ENCODE measurements around the gene EIF4E.

The EIF4E gene, protein sequence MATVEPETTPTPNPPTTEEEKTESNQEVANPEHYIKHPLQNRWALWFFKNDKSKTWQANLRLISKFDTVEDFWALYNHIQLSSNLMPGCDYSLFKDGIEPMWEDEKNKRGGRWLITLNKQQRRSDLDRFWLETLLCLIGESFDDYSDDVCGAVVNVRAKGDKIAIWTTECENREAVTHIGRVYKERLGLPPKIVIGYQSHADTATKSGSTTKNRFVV

DNA sequence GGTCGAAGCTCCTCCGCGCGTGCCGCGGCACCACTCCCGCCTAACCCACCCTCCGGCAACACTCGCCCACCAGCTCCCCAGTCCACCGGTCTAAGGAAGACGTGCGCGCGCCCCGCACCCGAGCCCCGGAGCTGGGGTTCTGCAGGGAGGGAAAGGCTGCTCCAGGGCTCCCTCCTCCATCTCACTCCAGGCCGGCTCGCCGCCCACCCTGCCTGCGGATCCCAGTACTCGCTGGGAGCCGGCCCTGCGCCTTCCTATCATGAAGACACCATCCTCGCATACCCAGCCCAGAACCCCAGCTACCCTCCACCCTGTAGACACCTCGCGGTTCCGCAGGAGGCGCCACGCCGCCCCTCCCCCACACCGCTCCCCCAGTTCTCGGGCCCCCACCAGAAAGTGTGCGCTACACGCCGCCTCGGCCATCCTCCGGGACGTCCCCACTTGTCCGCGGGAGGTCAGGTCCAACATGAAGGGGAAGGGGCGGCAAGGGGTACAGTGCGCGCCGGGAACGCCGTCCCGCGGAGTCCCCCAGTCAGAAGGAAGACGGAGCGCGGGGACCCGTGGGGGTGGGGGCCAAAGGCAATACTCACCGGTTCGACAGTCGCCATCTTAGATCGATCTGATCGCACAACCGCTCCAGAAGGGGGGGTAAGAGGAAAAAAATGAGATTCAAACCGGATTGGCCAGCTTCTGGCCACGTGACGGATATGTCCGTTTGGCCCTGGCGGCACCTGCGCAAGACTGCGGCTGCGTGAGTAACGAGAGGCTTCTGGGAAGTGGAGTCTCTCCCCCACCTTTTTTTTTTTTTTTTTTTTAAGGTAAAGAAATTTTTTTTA is at the start of gene EIF4E:
EIF4E (minus strand) TSS at position 629 of the 836 bp plus-strand sequence; CDS start at position 608, 21 bp downstream.
- no peaks in the 10 kb centered on the region for H3K27me3 ChIP-seq (ENCODE audit: control insufficient read depth in 5 of 5, insufficient read depth in 4 of 5, low read length in 5 of 5)

DNA sequence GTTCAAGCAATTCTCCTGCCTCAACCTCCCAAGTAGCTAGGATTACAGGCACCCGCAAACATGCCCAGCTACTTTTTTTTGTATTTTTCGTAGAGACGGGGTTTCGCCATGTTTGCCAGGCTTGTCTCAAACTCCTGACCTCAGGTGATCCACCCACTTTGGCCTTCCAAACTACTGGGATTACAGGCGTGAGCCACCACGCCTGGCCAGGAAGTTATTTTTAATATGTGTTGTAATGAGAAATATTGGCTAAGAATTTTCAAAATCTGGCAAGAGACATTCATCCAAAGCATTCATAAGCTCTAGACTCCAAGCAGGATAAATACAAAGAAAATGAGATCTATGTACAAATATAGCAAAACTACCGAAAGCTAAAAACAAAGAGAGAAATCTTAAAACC is 48.6 kb upstream of the EIF4E start:
- H3K9ac ChIP-seq (ENCODE audit: low read length in 5 of 5): no peak overlapping the region
- H3K27ac ChIP-seq (ENCODE audit: low read depth, low read length): no peak overlapping the region
- H3K4me1 ChIP-seq (ENCODE audit: control insufficient read depth in 5 of 5, insufficient read depth in 5 of 5, low read length in 5 of 5): no peaks in the 10 kb centered on the region
- H3K36me3 ChIP-seq (ENCODE audit: control insufficient read depth in 5 of 5, insufficient read depth in 5 of 5, low read length in 5 of 5): no peaks in the 10 kb centered on the region
- no peaks in the 10 kb centered on the region for H3K27me3 ChIP-seq (ENCODE audit: control insufficient read depth in 5 of 5, insufficient read depth in 4 of 5, low read length in 5 of 5)
- no peak overlapping the region for H3K4me3 ChIP-seq (ENCODE audit: low read depth in 1 of 5, low read length in 5 of 5)
- H3K9me3 ChIP-seq (ENCODE audit: control insufficient read depth in 5 of 5, low read length in 5 of 5): no peaks in the 10 kb centered on the region

More for the DNA sequence above, at the start of gene EIF4E:
- no peaks in the 10 kb centered on the region for H3K36me3 ChIP-seq (ENCODE audit: control insufficient read depth in 5 of 5, insufficient read depth in 5 of 5, low read length in 5 of 5)
- H3K9ac ChIP-seq (ENCODE audit: low read length in 5 of 5): peak within 1 kb of the TSS; percentile 86 to 100 (median 99)
- peaks cover 3 to 20% (median 11%) of the 10 kb centered on the region in 5 donors for H3K4me1 ChIP-seq (ENCODE audit: control insufficient read depth in 5 of 5, insufficient read depth in 5 of 5, low read length in 5 of 5)
- H3K4me3 ChIP-seq (ENCODE audit: low read depth in 1 of 5, low read length in 5 of 5): peak within 1 kb of the TSS; percentile 77 to 99 (median 93)
- H3K9me3 ChIP-seq (ENCODE audit: control insufficient read depth in 5 of 5, low read length in 5 of 5): no peaks in the 10 kb centered on the region
- H3K27ac ChIP-seq (ENCODE audit: low read depth, low read length): peak within 1 kb of the TSS; percentile 100

DNA sequence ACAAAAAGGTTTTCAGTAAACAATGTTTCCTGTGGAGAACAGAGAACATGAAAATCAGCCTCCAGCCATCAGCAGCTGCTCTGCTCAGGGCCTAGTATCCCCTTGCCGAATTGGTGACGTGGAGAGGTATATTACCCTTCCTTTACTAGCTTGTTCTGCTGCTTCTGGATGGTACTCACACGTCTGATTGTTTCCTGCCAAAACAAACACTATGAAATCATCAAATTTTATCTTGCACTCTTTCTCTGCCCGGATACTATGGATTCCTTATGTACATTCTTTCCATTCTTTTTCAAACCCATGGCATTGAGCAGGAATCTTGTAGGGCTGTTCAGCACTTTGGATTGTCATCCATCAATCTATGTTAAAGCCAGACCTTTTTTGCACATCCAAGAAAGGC is 47.8 kb upstream of the EIF4E start:
- no peak overlapping the region for H3K27ac ChIP-seq (ENCODE audit: low read depth, low read length)
- no peaks in the 10 kb centered on the region for H3K9me3 ChIP-seq (ENCODE audit: control insufficient read depth in 5 of 5, low read length in 5 of 5)
- no peaks in the 10 kb centered on the region for H3K4me1 ChIP-seq (ENCODE audit: control insufficient read depth in 5 of 5, insufficient read depth in 5 of 5, low read length in 5 of 5)
- H3K27me3 ChIP-seq (ENCODE audit: control insufficient read depth in 5 of 5, insufficient read depth in 4 of 5, low read length in 5 of 5): no peaks in the 10 kb centered on the region
- no peaks in the 10 kb centered on the region for H3K36me3 ChIP-seq (ENCODE audit: control insufficient read depth in 5 of 5, insufficient read depth in 5 of 5, low read length in 5 of 5)
- H3K4me3 ChIP-seq (ENCODE audit: low read depth in 1 of 5, low read length in 5 of 5): no peak overlapping the region
- no peak overlapping the region for H3K9ac ChIP-seq (ENCODE audit: low read length in 5 of 5)

DNA sequence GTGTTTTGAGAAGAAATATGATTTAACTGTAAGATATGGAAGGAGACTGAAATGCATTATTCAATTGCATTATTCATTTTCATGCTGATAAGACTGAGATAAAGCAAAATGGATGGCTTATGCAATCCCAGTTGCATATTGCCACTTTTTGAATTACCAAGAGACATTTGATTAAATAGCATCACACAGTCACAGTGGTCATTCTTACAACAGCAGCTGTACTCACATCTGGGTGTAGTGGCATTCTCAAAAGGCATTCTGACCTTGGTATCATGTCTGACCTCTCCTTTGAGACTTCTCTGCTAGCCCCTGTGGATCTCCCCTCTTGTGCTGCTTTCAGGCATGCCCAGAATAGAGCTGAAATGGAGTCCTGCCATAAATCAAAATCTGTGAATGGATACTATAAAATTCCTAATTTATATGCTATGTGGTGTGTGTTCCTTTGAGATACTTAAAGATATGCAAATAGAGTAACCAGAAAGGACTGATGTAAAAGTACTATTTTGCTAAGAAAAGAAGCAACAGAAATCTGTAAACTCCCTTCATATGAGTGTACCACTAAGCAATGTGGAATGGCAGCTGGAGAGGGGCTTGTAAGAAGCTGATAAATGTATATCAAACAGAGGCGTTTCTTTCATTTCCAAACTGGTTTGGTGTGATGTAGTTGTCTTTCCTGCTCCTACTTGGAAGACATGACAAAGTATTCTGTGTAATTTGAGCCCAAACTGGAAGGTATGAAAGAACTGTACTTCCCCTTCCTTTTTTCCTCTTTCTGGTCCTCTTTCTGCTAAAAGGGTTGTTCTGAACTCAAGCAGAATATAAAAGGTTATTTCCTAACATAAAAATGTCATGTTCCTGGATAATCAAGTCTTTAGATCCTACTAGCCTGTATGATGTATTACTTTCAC is 41.2 kb upstream of the EIF4E start:
- H3K4me1 ChIP-seq (ENCODE audit: control insufficient read depth in 5 of 5, insufficient read depth in 5 of 5, low read length in 5 of 5): no peaks in the 10 kb centered on the region
- no peak overlapping the region for H3K27ac ChIP-seq (ENCODE audit: low read depth, low read length)
- no peaks in the 10 kb centered on the region for H3K27me3 ChIP-seq (ENCODE audit: control insufficient read depth in 5 of 5, insufficient read depth in 4 of 5, low read length in 5 of 5)
- H3K4me3 ChIP-seq (ENCODE audit: low read depth in 1 of 5, low read length in 5 of 5): no peak overlapping the region
- H3K9ac ChIP-seq (ENCODE audit: low read length in 5 of 5): no peak overlapping the region
- H3K9me3 ChIP-seq (ENCODE audit: control insufficient read depth in 5 of 5, low read length in 5 of 5): no peaks in the 10 kb centered on the region
- H3K36me3 ChIP-seq (ENCODE audit: control insufficient read depth in 5 of 5, insufficient read depth in 5 of 5, low read length in 5 of 5): no peaks in the 10 kb centered on the region

DNA sequence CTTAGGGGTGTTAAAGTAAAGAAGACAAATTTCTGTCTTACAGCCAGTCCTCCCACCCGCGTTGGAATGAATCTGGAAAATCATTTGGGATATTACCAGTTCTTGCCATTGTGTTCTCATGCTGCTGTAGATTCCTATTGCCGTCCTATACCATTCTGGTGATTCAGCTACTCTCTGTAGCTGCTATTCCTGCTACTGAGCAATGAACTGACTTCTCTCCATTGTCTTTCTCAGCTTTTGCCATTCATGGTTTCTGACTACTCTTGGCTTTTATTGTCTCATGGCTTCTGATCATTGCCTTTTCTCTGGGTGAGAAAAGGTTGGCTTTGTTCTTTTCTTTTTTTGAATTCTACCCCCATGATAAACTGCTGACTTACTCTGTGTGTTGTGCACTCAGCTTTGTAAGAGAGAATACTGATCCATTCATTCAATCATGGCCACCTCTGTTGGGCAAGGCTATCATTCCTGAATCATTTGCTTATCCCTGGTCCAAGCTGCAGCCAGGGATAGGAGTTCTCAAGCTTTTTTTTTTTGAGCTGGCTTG is 38.9 kb upstream of the EIF4E start:
- no peaks in the 10 kb centered on the region for H3K4me1 ChIP-seq (ENCODE audit: control insufficient read depth in 5 of 5, insufficient read depth in 5 of 5, low read length in 5 of 5)
- no peaks in the 10 kb centered on the region for H3K36me3 ChIP-seq (ENCODE audit: control insufficient read depth in 5 of 5, insufficient read depth in 5 of 5, low read length in 5 of 5)
- no peak overlapping the region for H3K4me3 ChIP-seq (ENCODE audit: low read depth in 1 of 5, low read length in 5 of 5)
- H3K9me3 ChIP-seq (ENCODE audit: control insufficient read depth in 5 of 5, low read length in 5 of 5): no peaks in the 10 kb centered on the region
- no peaks in the 10 kb centered on the region for H3K27me3 ChIP-seq (ENCODE audit: control insufficient read depth in 5 of 5, insufficient read depth in 4 of 5, low read length in 5 of 5)
- H3K27ac ChIP-seq (ENCODE audit: low read depth, low read length): no peak overlapping the region
- no peak overlapping the region for H3K9ac ChIP-seq (ENCODE audit: low read length in 5 of 5)

DNA sequence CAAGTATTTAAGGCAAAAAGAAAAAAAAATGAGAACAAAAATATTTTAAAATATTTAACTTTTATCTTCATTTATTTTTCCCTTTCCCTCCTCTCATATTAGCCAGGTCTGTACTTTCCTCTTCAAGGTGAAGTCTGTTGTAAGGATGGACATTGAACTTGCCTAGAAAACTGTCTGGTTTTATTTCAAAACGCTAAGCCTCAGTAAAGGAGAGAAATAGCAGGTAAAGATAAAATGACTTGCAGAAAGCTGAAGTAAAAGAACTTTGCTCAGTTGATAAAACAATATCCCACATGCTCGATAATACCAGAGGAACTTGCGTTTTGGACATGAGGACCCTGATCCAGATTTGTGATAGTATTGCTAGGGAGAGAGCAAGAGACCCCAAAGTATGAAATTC is 38.0 kb upstream of the EIF4E start:
- Histone ChIP-seq H3K27ac (ENCODE audit: low read depth, low read length) (no peak overlapping the region), H3K4me3 (ENCODE audit: low read depth in 1 of 5, low read length in 5 of 5) (no peak overlapping the region), H3K27me3 (ENCODE audit: control insufficient read depth in 5 of 5, insufficient read depth in 4 of 5, low read length in 5 of 5) (no peaks in the 10 kb centered on the region), H3K4me1 (ENCODE audit: control insufficient read depth in 5 of 5, insufficient read depth in 5 of 5, low read length in 5 of 5) (no peaks in the 10 kb centered on the region), H3K9ac (ENCODE audit: low read length in 5 of 5) (no peak overlapping the region), H3K36me3 (ENCODE audit: control insufficient read depth in 5 of 5, insufficient read depth in 5 of 5, low read length in 5 of 5) (no peaks in the 10 kb centered on the region), H3K9me3 (ENCODE audit: control insufficient read depth in 5 of 5, low read length in 5 of 5) (no peaks in the 10 kb centered on the region)

DNA sequence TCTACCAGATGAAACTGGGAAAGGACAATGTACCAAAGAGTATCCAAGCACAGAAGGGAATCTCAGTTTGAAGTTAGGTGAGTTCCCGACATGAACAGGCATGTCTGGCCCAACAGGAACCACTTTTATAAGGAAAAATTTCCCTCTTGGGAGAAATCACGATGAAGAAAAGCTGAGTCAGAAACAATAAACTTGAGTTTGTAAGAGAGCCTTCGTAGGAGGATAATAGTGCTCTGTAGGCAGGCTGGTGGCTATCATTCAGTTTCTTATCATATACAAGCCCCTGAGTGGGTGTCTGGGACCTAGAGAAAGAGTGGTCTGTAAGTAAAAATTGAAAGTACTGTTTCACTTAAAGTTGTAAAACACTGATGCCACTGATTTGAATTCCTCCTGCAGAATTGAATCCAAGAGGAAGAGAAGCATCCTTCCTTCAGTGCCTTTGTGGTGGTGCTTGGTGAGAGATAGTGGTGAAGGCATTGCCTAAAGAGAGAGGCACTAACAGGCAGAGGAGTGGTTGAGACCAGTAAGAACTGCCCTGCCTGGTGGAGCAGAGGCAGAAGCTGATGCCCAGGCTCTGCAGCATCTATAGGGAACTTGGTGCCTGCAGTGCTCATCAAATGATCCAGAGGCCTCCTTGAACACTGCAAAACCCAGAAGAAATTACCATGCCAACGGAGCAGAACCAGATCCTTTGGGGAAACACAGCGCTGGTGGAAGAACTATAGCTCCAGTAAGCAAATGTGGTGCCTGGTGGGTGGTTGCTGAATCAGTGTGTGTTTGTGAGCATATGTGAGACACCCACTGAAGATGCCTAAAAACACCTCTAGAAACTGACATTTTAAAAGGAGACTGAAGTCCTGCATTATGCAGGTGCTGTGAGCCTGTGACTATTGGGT is 34.9 kb upstream of the EIF4E start:
- Histone ChIP-seq H3K27me3 (ENCODE audit: control insufficient read depth in 5 of 5, insufficient read depth in 4 of 5, low read length in 5 of 5) (no peaks in the 10 kb centered on the region), H3K4me1 (ENCODE audit: control insufficient read depth in 5 of 5, insufficient read depth in 5 of 5, low read length in 5 of 5) (no peaks in the 10 kb centered on the region), H3K36me3 (ENCODE audit: control insufficient read depth in 5 of 5, insufficient read depth in 5 of 5, low read length in 5 of 5) (no peaks in the 10 kb centered on the region), H3K9ac (ENCODE audit: low read length in 5 of 5) (no peak overlapping the region), H3K4me3 (ENCODE audit: low read depth in 1 of 5, low read length in 5 of 5) (no peak overlapping the region), H3K27ac (ENCODE audit: low read depth, low read length) (no peak overlapping the region), H3K9me3 (ENCODE audit: control insufficient read depth in 5 of 5, low read length in 5 of 5) (no peaks in the 10 kb centered on the region)

DNA sequence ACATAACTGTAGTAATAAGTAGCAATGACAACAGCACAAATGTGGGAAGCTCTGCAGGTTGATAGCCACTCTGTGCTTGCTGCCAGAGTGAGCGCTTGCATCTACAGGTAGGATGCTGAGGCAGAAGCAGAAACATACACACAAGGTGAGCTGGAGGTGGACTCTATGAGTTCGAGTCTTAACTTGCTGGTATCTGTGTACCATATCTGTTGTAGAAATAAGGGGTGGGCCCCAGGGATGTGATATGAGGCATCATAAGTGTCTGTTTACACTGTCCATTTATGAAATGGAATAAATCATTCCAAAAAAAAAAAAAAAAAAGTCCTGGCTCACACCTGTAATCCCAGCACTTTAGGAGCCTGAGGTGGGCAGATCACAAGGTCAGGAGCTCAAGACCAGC is 32.8 kb upstream of the EIF4E start:
- Histone ChIP-seq H3K27me3 (ENCODE audit: control insufficient read depth in 5 of 5, insufficient read depth in 4 of 5, low read length in 5 of 5) (no peaks in the 10 kb centered on the region), H3K36me3 (ENCODE audit: control insufficient read depth in 5 of 5, insufficient read depth in 5 of 5, low read length in 5 of 5) (no peaks in the 10 kb centered on the region), H3K4me3 (ENCODE audit: low read depth in 1 of 5, low read length in 5 of 5) (no peak overlapping the region), H3K4me1 (ENCODE audit: control insufficient read depth in 5 of 5, insufficient read depth in 5 of 5, low read length in 5 of 5) (no peaks in the 10 kb centered on the region), H3K27ac (ENCODE audit: low read depth, low read length) (no peak overlapping the region), H3K9ac (ENCODE audit: low read length in 5 of 5) (no peak overlapping the region), H3K9me3 (ENCODE audit: control insufficient read depth in 5 of 5, low read length in 5 of 5) (no peaks in the 10 kb centered on the region)

DNA sequence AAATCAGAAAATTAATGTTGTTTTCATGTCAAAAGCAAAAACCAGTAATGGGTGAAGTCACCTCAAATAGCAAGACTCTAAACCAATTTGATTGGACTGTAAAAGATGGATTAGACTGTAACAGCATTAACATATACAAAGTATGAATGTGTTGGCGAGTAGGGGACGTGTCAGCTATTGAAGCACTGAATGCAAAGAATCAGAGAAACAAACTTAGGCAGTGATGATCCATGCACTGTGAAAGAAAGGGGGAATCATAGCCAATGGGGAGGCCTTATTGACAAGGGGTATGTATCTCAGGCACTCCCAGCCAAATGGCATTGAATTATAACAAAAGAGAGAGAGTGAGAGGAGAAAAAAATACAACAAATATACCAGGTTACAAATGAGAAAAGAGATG is 30.5 kb upstream of the EIF4E start:
- H3K9ac ChIP-seq (ENCODE audit: low read length in 5 of 5): no peak overlapping the region
- H3K4me3 ChIP-seq (ENCODE audit: low read depth in 1 of 5, low read length in 5 of 5): no peak overlapping the region
- H3K36me3 ChIP-seq (ENCODE audit: control insufficient read depth in 5 of 5, insufficient read depth in 5 of 5, low read length in 5 of 5): no peaks in the 10 kb centered on the region
- H3K27me3 ChIP-seq (ENCODE audit: control insufficient read depth in 5 of 5, insufficient read depth in 4 of 5, low read length in 5 of 5): no peaks in the 10 kb centered on the region
- H3K4me1 ChIP-seq (ENCODE audit: control insufficient read depth in 5 of 5, insufficient read depth in 5 of 5, low read length in 5 of 5): no peaks in the 10 kb centered on the region
- H3K27ac ChIP-seq (ENCODE audit: low read depth, low read length): no peak overlapping the region
- no peaks in the 10 kb centered on the region for H3K9me3 ChIP-seq (ENCODE audit: control insufficient read depth in 5 of 5, low read length in 5 of 5)

Data from subcutaneous abdominal adipose tissue (tissue), 5 donors.